HG03442 (cell line): ENCODE results near the gene KIF21B.

Experiments used
- ATAC-seq: cut with Tn5 transposase; IDR thresholded peaks from one replicate; pipeline ENCODE4 v1.9.1; 2021; ENCODE audit warnings: mild to moderate bottlenecking, moderate library complexity; ENCODE audit not compliant: unreplicated experiment

The KIF21B gene

DNA sequence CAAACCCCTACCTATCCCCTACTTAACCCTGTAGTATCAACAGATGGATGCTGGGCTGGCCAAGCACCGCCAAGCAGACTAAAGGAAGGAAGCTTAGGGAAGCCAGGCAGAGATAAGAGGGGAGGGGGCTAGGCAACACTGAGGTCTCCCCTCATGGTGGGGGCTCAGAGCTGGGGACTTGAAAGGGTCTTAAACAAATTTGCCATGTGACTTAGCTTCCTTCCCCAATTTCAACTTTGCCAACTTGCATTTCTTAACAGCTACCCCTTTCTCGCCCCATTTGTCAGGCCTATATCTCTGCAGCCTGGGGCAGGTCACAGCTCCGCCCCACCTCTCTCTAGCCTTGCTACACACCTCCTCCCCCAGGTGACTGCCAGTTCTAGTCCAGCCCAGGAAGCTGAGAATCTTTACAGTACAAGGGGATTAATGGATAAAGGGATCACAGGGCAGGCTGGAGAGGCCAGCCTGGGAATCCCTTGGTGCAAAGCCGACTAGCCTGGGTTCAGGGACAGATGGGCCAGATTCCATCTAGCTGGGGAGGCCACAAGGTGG, 3.4 kb downstream of the KIF21B start:
- ATAC-seq, result no peak

DNA sequence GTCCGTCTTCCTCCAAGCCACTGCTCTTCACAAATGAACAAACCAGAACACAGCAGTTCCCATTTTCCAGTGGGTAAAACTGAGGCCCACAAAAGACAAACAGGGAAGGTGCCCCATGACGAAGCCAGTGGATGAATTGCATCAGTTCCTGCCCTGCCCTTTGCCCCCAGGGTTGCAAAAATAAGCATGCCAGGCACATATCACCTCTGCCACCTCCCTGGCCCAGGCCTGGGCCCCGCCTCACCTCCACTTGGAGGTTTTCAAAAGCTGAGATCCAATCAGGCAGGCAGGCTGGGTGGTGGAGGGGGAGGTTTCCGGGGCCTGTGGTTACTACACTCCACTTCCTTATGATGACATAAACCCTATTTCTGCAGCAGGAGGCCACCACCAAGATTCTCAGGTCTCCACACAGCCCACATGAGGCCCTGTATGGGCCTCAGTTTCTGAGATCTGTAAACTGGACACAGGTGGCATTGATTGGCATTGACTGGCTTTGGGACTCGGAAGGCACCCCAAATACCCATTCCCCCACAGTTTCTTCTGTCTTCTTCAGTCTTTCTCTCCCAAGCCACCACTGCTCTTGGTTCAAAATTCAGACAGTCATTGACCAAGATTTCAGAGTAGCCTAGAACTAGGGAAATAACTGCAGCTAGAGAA, 4.1 kb downstream of the KIF21B start:
- ATAC-seq, result peak; percentile 64

DNA sequence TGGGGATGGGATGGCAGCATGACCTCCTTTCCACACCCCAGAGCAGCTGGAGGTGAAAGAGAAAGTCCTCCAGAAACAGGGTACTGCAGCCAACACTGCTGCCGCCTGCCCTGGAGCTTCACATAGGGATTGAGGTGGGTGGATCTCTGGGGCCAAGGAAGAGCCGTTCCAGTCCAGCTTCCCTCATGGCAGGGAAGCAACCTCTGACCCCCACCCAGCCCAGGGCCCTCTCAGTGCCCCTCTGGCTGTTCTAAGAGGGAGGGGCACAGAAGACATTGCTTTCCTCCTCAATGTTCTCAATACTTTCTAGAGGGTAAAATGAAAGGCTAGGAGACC, 5.7 kb downstream of the KIF21B start:
- ATAC-seq, result no peak

DNA sequence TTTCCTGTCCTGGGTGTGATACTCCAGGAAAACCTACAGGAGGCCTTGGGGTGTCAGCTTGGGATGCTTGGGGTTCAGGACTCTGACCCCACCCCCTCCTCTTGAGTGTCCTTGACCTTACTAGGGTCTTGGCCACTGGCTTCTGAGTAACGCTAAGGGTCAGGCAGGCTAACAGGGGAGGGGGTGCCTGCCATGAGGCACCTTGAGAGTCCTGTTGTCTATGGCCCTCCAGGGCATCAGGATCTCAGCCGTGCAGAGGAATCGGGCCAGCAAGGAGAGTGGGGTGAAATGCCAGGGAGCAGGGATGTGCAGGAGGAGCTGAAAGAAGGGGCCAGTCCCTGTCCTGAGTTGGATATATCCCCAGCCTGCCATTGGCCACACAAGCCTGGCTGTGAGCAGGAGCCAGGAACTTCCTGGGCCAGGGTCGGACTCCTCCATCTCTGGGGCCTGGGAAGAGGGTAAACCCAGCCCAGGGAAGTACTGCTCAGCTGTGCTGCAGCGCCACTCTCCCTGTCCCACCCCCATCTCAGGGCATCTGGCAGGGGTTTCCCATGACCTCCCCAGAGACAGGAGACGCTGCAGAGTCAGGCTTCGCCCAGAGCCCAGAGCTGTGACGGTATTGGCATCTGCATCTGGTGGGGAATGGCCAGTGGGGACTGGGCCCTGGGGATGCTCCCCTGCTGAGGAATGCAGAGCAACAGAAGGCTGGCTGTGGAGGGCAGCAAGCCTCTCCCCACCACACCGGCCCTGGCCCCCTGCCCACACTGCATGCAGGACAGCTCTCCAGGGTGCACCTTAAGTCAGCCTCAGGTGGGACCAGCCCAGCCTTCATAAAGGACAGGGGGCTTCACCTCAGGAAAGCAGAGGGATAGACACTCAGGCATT, 6.3 kb downstream of the KIF21B start:
- ATAC-seq, result peak; percentile 35

DNA sequence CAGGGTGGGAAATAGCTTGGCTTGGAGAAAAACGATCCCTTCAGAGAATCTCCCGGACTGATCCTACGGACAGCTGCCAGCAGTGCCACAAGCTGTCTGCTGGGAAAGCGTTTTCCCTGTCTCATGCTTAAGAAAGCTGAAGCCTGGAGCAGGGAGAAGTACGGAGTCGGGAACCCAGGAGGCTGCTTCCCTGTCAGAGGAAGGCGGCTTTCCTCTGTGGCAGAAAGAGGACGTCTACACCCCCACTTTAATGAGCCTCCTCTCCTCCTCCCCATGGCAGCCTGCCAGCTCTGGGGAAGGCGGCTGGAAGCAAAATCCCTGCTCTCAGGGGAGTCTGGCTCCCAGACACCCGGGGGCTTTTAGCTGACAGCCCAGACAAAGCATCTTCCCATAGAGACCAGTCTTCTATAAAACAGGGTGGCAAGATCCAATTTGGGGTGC, 7.3 kb downstream of the KIF21B start:
- ATAC-seq, result no peak

DNA sequence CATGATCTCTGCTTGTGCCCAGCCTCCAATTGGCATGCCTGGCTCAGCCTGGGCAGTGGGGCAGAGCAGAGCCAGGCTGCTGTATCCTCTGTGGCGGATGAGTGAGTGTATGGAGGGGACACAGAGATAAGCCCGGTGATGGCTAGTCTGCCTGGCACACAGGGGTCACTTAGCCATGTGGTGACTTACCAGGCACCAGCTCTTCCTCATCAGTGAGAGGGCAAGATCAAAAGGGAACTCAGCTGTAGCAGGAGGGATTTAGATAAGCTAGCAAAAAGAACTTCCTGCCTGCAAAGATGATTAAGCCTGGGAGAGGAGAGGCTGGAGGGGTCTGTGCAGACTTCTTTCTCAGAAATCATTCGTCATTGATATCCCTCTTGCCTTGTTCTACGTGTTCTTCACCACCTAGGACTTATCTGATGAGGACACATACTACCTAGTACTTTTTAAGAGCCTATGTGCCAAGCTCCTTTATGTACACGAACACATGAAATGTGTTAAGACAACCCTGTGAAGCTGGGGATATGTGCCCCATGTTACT, 7.9 kb downstream of the KIF21B start:
- ATAC-seq, result no peak

DNA sequence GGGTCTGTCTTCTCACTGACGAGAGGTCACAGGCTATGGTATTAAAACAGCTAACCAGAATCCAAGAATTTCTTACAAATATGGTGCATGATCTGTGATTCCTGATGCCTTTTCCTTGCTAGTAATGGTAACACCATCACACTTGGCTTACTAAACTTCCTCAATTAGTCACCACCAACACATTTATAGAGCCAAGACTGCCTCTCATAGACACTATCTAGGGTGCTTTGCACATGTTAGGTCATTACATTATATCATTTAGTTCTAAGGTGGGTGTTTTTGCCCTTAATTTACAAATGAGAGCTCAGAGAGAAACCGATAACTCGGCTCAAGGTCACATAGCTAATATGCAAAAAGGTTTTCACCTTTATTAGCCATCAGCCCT, 8.7 kb downstream of the KIF21B start:
- no peak for ATAC-seq

DNA sequence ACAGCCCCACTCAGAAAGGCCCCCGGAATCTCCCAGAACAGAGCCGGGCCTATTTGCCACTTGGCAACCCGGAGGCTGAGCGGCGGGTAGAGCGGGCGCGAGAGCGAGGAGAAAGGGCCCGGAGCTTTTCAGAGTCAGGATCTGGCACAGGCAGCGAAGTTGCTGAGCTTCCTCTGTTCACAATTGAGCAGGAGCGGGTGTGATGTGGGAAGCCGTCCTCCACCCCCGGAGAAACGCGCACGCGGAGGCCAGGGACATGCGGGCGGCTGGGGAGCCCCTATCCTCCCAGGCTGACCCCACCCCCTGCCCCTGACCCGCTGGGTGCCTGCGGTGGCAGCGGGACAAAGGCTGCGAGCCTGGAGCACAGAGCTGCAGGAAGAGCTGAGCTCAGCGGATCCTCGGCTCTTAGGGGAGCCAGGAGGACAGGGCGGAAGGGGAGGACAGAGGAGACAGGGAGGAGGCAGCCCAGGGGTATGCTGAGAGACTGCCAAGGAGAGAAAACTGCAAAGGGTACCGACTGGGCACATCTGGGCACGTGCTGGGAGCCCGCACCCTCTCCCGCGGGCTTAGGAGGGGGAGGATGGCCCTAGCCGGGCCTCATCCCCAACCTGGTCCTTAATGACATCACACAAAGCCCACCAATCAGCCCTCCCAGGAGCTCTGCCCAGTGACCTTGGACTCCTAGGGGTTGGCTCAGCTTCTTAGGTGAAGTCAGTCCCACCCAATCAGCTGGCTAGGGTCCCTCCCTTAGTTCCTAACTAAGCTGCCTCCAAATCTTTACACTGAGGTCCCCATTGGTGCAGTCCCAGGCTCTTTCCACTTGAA, 9.3 kb downstream of the KIF21B start:
- no peak for ATAC-seq

DNA sequence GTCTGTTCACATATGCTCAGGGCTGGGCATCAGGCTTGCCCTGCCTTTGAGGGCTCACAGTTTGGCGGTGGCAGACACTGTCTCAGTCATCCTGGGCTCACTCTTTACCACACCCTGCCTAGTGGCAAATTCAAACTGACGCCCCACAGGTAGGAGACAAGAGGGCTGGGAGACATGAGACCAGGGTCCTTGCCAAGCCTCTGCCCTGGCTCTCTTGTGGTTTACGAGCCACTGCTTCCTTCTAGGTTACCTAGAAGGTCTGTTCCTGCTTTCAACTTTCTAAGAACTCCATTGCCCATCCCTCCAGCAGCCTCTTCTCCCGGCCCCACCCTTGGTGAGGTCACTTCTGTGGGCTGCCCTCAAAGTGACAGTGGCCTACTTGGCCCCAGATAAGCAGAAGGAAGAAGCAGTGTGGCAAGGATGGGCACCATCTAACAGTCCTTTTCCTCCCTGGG, 10.5 kb downstream of the KIF21B start:
- ATAC-seq, result no peak

DNA sequence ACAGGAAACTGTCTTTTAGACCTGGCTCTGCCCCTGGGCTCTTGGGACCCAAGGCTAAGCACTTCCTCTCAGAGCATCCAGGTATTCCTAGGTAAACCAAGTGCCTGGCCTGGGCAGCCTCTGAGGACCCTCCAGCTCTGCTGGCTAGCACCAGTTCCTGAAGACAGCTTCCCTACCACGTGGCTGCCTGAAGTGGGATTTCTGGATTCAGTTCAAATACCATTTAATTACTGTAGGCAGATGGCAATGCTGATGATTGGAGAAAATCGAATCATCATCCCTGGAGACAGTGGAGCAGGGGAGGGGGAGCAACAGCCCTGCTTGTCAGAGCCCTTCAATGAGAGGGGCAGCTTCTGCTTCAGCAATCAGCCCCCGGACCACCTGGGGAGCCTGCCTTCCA, 11.9 kb downstream of the KIF21B start:
- ATAC-seq, result no peak

DNA sequence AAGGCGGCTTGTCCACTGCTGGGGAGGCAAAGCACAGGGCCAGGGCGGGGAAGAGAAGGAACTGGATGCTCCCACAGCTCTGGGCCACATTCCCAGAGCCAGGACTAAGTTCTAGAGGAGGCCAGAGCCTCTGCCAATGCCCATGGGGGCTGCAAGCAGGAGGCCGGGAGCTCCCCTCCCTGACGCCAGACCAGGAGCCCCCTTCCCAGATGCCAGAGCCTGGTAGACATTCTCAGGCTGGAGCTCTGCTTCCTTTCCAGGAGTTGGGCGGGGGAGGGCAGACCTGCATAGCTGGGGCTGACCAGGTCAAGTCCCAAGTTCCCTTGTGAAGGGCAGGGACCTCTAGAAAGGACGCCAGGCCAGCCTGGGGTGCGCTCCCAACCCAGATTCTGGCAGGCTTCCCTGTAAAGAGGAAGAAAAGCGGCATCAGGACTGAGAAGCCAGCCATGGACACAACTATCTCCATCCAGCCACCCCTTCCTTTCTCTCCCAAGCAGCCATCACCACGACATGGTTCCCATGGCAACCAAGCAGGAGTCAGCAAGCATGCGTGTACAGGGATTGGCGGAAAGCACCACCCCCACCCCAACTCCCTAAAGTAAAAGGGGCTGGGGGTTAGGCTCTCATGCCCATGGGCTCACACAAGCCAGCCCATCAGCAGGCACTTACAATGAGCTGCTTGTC, 13.4 kb downstream of the KIF21B start:
- ATAC-seq, result no peak

DNA sequence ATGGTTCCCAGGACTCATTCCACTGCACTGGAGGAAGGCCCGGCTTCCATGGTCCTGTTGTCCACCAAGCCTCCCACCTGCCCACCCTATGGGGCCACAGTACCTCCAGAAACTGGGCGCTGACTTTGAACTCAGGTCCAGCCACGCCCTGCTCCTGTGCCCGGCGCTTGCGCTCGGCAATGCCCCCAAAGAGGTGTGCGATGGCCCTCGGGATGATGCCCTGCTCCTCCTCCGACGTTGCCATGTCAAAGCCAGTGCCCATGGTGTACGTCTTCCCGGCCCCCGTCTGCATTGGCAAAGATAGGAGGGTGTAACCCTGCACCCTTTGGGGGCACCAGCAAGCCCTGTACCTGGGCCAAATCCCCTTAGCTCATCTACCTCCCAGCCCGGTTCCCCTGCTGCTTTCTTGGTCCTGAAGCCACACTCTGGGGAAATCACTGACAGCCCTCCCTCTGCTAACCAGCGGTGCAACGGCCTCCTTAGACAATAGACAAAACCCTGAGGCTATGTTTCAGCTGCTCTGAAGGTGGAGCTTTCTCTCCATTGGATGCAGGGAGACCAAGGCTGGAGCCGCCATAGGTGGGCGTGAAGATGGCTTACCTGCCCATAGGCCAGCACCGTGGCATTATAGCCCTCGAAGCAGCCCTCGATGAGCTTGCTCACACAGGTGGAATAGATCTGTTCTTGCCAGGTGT, 14.7 kb downstream of the KIF21B start:
- ATAC-seq, result no peak

DNA sequence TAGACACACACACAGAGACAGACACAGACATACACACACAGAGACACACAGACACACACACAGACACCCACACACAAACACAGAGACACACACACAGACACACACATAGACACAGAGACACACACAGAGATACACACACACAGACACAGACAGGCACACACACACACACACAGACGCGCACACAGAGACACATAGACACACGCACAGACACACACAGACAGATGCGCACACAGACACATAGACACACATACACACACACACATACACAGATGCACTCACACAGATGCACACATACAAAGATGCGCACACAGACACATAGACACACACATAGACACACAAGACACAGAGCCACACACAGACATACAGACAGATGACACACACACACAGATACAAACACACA, 16.0 kb downstream of the KIF21B start:
- no peak for ATAC-seq

DNA sequence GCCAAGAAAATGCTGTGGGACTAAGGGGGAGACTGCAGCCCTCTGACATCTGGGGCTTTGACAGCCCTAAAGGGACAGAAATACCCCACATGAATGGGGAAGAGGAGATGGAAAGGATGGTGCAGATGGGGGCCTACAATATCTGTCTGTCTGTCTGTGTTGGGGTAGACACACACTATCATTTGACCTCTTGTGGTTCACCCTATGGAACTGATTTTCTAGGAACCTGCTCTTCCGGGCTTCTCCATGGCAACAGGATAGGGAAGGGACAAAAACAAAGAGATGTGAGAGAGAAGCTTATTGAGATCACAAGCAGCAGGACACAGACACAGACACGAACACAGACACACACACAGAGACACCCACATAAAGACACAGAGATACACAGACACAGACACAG, 17.1 kb downstream of the KIF21B start:
- ATAC-seq, result no peak

DNA sequence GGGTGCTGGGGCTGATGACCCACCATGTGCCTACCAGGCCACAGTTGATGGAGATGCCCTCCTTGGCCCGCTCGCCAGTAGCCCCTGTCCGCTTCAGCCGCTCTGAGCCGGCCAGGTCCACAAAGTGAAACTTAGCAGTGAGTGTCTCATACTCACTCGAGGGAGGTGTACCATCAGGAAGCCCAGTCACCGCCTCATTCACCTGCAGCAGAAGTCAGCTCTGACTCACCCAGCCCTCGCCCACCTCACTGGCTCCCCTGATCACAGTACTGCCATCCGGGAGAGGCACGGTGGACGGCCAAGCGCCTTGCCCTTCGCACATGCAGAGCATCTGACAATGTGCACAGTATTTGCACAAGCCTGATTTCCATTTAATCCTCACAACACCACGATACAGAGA, 18.8 kb downstream of the KIF21B start:
- no peak for ATAC-seq

DNA sequence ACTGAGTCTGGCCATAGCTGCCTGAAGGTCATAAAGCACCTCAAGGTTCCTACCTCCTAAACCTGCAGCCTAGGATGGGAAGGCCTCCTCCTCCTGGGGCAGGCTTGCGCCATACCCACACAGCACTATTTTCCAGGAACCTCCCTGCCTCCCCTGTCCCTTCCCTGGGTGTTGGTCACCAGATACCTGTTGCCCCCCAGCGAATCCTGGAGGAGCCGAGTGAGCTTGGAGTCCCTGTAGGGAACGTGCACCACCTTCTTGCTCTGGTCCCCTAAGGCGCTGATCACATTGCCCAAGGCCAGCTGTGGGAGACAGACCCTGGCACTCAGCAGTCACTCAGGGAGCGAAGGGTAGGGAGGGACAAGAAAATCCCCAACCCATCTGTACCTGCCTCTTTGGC, 19.4 kb downstream of the KIF21B start:
- ATAC-seq, result no peak

DNA sequence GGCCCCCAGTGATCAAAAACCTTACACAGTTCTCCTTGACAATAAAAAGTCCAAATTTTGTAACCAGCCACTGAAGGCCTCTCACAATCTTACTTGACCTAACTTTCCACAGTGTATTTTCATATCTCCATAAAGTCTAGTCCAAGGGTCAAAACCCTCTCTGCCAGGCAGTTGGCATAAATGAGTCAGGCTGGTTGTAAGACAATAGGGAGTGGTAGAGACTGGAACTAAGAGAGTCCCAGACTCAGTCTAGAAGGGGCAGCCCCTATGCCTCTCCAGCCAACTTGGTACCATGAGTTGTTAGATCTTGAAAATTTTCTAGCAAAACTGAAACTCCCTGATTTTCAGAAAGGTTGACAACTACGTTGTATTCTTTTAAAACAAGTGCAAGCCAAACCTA, 21.0 kb downstream of the KIF21B start:
- ATAC-seq, result no peak

DNA sequence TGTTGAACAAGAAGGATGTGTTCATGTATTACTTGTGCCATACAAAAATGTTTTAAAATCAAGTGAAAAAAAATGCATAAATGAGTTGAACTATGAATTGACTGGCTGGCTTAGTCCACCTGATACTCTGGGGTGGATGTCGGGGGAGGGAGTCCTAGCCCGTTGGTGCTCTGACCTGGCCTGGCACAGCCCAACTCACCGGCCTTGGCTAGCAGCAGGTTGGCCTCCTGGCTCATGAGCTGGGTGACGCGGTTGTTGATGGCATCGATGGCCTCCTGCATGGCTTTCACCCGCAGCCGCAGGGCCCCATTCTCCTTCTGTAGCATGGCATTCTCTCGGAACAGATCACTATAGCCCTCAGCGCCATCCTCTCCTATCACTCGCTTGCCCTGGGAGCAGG, 21.6 kb downstream of the KIF21B start:
- no peak for ATAC-seq

DNA sequence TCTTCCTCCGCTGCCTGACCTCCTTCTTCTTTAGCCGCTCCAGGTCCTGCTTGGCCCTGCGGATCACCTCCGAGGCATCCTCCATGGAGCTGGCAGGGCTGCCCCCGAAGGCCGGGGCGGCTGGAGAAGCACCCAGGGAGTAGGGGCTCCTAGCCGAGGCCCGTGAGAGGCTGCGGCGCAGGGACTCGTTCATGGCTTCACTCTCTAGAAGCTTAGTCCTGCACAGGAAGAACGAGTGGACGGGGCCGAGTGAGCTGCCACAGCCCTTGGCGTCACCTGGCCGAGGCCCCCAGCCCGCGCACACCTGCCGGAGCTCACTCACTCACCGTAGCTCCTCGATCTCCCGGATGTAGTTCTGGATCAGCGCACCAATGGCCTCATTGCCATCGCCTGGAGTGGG, 23.1 kb downstream of the KIF21B start:
- no peak for ATAC-seq

DNA sequence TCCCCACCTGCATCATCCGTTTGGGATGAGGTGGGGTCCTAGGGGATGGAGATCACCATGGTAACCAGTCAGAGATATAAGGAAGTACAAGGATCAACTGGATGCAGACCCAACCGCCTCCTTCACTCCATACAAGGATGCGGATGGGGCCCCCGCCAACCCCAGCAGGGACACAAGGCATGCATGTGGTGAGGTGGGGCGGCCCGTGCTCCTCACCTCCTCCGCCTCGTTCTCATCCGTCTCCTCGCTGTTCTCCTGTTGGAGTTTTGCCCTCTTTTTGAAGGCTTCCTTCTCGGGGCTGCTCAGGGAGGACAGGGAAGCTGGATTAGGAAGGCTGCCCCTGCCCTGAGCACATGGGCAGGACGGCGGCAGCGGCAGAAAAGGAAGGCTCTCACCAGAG, 23.8 kb downstream of the KIF21B start:
- ATAC-seq, result no peak
